ENCODE data around the gene GALNT5.
"Not testable (repeated sequence)": the region's sequence is repeated elsewhere in the genome, so short reads cannot be mapped to it uniquely, and the experiment has no call there.

GALNT5 gene

GRCh38 chr2:157246765-157247407 lies 10.6 kb upstream of the GALNT5 start:
- DNase-seq (ENCODE audit: low read depth in 3 of 3, low spot score in 1 of 3): no peak

- DNase-seq (ENCODE audit: low read depth in 3 of 3, low spot score in 1 of 3): no peak
Measured at GRCh38 chr2:157250836-157251235, 6.7 kb upstream of the GALNT5 start.

- no peak for DNase-seq (ENCODE audit: low read depth in 3 of 3, low spot score in 1 of 3)
Measured at GRCh38 chr2:157251932-157252331, 5.6 kb upstream of the GALNT5 start.

DNA sequence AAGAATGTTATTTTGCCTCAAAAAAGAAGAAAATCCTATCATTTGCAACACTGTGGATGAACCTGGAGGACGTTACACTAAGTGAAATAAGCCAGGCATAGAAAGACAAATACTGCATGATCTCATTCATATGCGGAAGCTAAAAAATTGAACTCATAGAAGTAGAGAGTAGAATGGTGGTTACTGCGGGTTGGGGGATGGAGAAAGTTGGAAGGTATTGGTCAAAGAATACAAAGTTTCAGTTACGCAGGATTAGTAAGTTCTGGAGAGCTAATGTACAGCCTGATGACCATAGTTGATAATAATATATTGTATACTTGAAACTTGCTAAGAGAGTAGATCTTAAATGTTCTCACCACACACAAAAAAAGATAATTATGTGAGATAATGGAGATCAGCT lies 5.0 kb upstream of the GALNT5 start:
- no peak for DNase-seq (ENCODE audit: low read depth in 3 of 3, low spot score in 1 of 3)

DNA sequence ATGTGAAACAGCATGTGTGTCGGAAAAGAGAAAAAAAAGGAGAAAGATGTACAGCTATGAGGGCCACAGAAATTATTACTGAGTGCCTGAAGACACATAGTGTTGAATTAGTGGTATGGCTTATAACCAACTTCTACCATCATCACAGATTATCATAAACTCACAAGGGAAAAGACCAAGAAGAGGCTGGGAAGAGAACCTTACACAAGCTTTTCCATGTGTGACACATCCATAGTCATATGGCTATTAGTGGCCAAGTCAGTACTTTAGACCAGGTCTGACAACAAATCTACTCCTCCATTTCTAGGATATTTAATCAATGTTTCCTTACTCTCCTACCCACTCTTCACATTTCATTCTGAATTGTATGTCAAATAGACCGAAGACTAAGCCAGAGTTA lies 3.5 kb upstream of the GALNT5 start:
- DNase-seq (ENCODE audit: low read depth in 3 of 3, low spot score in 1 of 3): no peak

GRCh38 chr2:157255746-157256145 lies 1.8 kb upstream of the GALNT5 start:
- DNase-seq (ENCODE audit: low read depth in 3 of 3, low spot score in 1 of 3): no peak

DNA sequence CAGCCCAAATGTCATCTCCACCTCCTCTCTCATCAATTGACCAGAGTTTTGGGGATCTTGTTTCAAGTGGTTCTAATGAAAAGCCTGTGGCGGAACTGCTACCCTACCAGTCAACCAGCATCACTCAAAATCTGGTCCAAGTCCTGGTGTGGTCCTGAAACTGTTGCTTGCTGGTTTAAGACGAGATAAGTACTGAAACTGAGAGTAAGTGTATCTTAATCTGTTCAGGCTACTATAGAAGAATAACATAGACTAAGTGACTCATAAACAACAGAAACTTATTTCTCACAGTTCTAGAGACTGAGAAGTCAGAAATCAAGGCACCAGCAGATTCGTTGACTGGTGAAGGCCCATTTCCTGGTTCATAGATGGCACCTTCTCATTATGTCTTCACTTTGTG lies 879 bp upstream of the GALNT5 start:
- no peak for DNase-seq (ENCODE audit: low read depth in 3 of 3, low spot score in 1 of 3)

DNA sequence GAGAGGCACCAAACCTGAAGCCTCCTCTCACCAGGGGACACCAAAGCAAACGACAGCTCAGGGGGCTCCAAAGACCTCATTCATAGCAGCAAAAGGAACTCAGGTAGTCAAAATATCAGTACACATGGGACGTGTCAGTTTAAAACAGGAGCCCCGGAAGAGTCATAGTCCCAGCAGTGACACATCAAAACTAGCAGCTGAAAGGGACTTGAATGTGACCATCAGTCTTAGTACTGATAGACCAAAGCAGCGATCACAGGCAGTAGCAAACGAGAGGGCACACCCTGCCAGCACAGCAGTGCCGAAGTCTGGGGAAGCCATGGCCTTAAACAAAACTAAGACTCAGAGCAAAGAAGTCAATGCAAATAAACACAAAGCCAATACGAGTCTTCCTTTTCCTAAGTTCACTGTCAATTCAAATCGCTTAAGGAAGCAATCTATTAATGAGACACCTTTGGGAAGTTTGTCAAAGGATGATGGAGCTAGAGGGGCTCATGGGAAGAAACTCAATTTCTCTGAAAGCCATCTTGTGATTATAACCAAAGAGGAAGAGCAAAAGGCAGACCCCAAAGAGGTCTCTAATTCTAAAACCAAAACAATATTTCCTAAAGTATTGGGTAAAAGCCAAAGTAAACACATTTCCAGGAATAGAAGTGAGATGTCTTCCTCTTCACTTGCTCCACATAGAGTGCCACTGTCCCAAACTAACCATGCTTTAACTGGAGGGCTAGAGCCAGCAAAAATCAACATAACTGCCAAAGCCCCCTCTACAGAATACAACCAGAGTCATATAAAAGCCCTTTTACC lies 1.2 kb downstream of the GALNT5 start:
- no peak for DNase-seq (ENCODE audit: low read depth in 3 of 3, low spot score in 1 of 3)

GRCh38 chr2:157259386-157259785 lies 1.9 kb downstream of the GALNT5 start:
- DNase-seq (ENCODE audit: low read depth in 3 of 3, low spot score in 1 of 3): no peak

GRCh38 chr2:157259960-157260359 lies 2.5 kb downstream of the GALNT5 start:
- no peak for DNase-seq (ENCODE audit: low read depth in 3 of 3, low spot score in 1 of 3)

DNA sequence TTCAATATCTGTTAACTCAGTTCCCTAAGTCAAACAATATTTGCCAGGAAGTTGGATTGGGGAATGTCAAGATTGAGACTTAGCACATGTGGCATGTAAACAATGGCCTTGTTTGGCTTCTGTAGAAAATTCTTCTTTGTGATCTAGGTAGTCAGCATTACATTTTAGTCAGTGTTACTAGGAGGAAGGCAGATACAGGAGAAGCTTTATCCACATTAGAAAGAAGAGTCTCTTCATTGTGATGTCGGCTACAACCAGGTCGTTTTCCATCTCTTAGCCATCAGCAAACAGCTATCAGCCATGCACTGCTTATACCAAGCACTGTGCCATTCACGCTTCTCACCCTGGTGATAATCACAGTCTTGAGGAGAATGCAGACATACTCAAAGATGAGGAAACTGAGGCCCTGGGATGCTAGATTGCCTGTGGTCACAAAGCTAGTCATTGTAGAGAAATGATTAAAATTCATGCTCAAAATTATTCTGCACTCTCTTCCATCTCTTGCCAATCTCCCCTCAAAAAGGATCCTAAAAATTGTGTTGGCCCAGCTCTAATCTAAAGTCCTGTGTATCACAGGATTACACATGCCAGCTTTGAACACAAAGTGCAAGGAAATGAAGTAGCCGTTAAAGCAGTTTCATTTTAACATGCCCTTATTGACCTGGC lies 3.2 kb downstream of the GALNT5 start:
- no peak for DNase-seq (ENCODE audit: low read depth in 3 of 3, low spot score in 1 of 3)

- peak in 1 of 3 donors; percentile 39 for DNase-seq (ENCODE audit: low read depth in 3 of 3, low spot score in 1 of 3)
Measured at GRCh38 chr2:157261199-157261782, 3.8 kb downstream of the GALNT5 start.

DNA sequence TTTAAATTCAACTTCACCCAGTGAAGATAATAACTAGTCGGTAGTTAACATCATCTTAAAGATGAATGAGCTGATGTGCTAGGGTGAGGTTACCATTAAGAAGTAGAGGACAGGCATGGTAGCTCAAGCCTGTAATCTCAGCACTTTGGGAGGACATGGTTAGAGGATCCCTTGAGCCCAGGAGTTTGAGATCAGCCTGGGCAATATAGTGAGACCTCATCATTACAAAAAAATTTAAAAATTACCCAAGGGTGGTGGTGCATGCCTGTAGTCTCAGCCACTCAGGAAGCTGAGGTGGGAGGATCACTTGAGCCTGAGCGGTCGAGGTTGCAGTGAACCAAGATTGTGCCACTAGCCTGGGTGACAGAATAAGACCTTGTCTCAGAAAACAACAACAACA lies 4.7 kb downstream of the GALNT5 start:
- DNase-seq (ENCODE audit: low read depth in 3 of 3, low spot score in 1 of 3): no peak

- DNase-seq (ENCODE audit: low read depth in 3 of 3, low spot score in 1 of 3): no peak
Measured at GRCh38 chr2:157264099-157264498, 6.6 kb downstream of the GALNT5 start.

- no peak for DNase-seq (ENCODE audit: low read depth in 3 of 3, low spot score in 1 of 3)
Measured at GRCh38 chr2:157265825-157266224, 8.3 kb downstream of the GALNT5 start.

GRCh38 chr2:157267476-157267875 lies 10.0 kb downstream of the GALNT5 start:
- no peak for DNase-seq (ENCODE audit: low read depth in 3 of 3, low spot score in 1 of 3)

DNA sequence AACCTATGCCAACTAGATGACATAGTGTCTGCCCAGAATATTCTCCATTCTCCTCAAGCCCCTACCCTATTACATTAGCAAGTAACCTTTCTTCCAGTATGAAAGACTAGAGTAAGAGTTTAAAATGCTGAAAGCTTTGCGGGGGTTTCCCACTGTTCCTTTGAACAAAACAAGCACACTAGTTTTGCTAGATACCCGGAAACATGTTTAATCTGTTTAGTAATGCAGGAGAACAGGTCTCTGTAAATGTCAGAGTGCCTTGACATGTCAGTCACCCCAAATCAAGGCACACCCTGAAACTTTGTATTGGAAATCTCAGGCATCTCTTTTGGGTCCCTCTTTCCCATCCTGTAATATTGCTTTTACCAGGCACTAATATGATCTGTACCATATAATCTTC lies 11.6 kb downstream of the GALNT5 start:
- DNase-seq (ENCODE audit: low read depth in 3 of 3, low spot score in 1 of 3): no peak

DNA sequence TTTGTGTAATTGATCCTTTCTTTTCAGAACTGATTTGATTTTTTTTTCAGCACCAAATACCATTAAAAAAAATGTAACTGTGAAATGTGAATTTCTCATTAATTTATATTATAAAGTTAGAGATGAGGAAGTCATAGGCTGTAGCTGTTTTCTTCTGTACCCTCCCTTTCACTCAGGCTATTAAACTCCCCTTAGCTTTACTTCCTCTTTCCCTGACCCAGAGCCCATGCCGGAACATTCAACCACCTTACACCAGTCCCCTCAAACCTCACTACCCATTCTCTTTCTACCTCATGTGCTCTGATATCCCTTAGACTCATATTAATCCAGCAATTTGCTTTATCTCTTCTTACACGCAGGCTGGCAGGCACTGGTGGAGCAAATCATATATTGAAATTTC lies 12.4 kb downstream of the GALNT5 start:
- DNase-seq (ENCODE audit: low read depth in 3 of 3, low spot score in 1 of 3): no peak

- no peak for DNase-seq (ENCODE audit: low read depth in 3 of 3, low spot score in 1 of 3)
Measured at GRCh38 chr2:157271590-157272203, 14.2 kb downstream of the GALNT5 start.

DNA sequence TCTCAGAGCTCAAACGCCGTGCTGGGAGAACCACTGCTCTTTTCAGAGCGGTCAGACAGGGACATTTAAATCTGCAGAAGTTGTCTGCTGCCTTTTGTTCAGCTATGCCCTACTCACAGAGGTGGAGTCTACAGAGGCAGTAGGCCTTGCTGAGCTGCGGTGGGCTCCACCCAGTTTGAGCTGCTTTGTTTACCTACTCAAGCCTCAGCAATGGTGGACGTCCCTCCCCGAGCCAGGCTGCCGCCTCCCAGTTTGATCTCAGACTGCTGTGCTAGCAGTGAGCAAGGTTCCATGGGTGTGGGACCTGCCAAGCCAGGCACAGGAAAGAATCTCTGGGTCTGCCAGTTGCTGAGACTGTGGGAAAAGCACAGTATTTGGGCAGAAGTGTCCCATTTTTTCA lies 21.8 kb downstream of the GALNT5 start:
- not testable (repeated sequence) for DNase-seq (ENCODE audit: low read depth in 3 of 3, low spot score in 1 of 3)

DNA sequence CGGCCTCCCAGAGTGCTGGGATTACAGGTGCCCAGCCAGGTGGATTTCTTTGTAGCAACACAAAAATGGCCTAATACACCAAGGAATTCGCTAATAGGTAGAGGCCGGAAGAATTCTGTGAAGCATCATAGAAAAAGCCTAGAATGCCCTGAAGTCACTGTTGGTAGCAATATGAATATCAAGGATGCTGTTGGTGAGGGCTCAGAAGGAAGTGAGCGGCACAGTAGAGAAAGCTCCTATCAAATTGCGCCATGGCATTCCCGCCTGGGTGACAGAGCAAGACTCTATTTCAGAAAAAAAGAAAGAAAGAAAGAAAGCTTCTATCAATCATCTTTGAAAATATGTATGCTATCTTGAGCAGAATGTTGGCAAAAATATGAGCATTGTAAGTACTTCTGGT lies 23.8 kb downstream of the GALNT5 start:
- no peak for DNase-seq (ENCODE audit: low read depth in 3 of 3, low spot score in 1 of 3)

All from stimulated activated CD4-positive, alpha-beta T cell treated with anti-CD3 and anti-CD28 coated beads, TNF-alpha, amount 100 ng/mL, for 1 hour (primary cell).